Measurements from ENCODE around the gene SLC38A9.

The SLC38A9 gene

DNA sequence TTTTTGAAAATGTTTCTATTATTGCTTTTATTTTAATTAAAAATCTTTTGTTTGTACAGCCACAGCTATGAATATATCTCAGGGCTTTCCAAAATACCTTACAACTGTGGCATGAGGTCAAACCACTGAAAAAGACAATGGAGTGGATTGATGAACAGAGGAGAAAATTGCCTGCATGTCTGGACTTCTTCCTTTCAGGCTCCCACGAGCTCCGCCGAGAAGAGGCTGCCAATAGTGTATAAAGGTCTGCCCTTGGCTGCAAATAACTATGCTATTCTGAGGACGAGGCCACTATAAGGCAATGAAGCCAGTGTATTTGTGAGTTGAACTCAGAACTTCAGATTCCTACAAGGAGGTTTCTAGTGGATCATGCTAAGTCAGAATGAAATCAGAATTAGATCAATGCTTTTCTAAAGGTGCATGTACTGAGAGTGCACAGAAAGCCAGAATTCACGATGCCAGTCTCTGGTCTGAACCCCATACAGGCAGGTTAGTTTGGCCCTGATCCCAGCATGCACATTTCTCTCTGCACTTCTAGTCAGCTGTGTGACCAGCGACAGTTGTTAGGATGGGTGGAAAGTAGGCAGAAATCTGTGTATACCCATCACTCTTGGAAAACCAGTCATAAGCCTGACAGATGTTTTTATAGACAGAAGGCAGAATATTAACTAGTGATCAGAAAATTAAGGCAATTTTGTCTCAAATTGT, 134.6 kb downstream of the SLC38A9 start:
- DNase-seq, result no peak

- DNase-seq, result no peak
Observed at GRCh38 chr5:55576661-55577060, 135.5 kb downstream of the SLC38A9 start.
